DOHH2 (cell line): Measurements from ENCODE around the gene WFDC10B.
"Not testable (repeated sequence)": the region's sequence is repeated elsewhere in the genome, so short reads cannot be mapped to it uniquely, and the experiment has no call there.

Source experiments
- H3F3A ChIP-seq: fragments of 200-600 bp; sonication (generic), shearing (Covaris generic); 2 replicates; pipeline ENCODE4 v1.6.0; 2016; ENCODE audit warnings: antibody characterized with exemption, mild to moderate bottlenecking; ENCODE audit not compliant: control insufficient read depth, insufficient read depth
- H3K27ac ChIP-seq: fragments of 200-600 bp; sonication (generic); 2 replicates; pipeline ENCODE4 v1.5.1; 2014; ENCODE audit warnings: low read depth, mild to moderate bottlenecking, low read length, moderate library complexity
- H3K27me3 ChIP-seq: fragments of 200-600 bp; sonication (generic); 2 replicates; pipeline ENCODE4 v1.6.1; 2014; ENCODE audit warnings: mild to moderate bottlenecking, low read length, mixed read lengths; ENCODE audit not compliant: control insufficient read depth
- H3K36me3 ChIP-seq: fragments of 200-600 bp; sonication (generic); 2 replicates; pipeline ENCODE4 v1.6.1; 2014; ENCODE audit warnings: mild to moderate bottlenecking, low read length, moderate library complexity, mixed read lengths; ENCODE audit not compliant: control insufficient read depth
- H3K4me1 ChIP-seq: fragments of 200-600 bp; sonication (generic); 2 replicates; pipeline ENCODE4 v1.6.1; 2014; ENCODE audit warnings: mild to moderate bottlenecking, low read length, mixed read lengths; ENCODE audit not compliant: control insufficient read depth
- H3K4me2 ChIP-seq: fragments of 200-600 bp; sonication (generic); 2 replicates; pipeline ENCODE4 v1.6.0; 2014; ENCODE audit warnings: mild to moderate bottlenecking, low read length, moderate library complexity
- H3K4me3 ChIP-seq: fragments of 200-600 bp; sonication (generic); 2 replicates; pipeline ENCODE4 v1.5.1; 2014; ENCODE audit warnings: mild to moderate bottlenecking, low read length, mixed read lengths
- H3K79me2 ChIP-seq: fragments of 200-600 bp; sonication (generic); 2 replicates; pipeline ENCODE4 v1.6.1; 2014; ENCODE audit warnings: mild to moderate bottlenecking, low read length, mixed read lengths; ENCODE audit not compliant: control insufficient read depth
- H3K9me2 ChIP-seq: fragments of 200-600 bp; sonication (generic); replicated peaks from 2 replicates; pipeline ENCODE4 v1.6.1; 2014; ENCODE audit warnings: mild to moderate bottlenecking, low read length, mixed read lengths; ENCODE audit not compliant: control insufficient read depth
- H3K9me3 ChIP-seq: fragments of 200-600 bp; sonication (generic); 2 replicates; pipeline ENCODE4 v1.6.1; 2014; ENCODE audit warnings: antibody characterized with exemption, low read length, mixed read lengths; ENCODE audit not compliant: control insufficient read depth, insufficient read depth
- H4K20me1 ChIP-seq: fragments of 200-600 bp; sonication (generic); 2 replicates; pipeline ENCODE4 v1.6.0; 2014; ENCODE audit warnings: low read depth, mild to moderate bottlenecking, antibody characterized with exemption, low read length, moderate library complexity; ENCODE audit not compliant: control insufficient read depth, insufficient read depth
- CTCF ChIP-seq: fragments of 200-600 bp; sonication (generic); IDR thresholded peaks from one replicate; pipeline ENCODE4 v1.5.1; 2014; ENCODE audit warnings: antibody characterized with exemption, mild to moderate bottlenecking, low read depth, low read length; ENCODE audit not compliant: poor library complexity, severe bottlenecking
- EZH2phosphoT487 ChIP-seq: fragments of 200-600 bp; sonication (generic); IDR thresholded peaks from 2 replicates; pipeline ENCODE4 v1.6.1; 2017; ENCODE audit warnings: borderline replicate concordance, mild to moderate bottlenecking, antibody characterized with exemption, low read length, moderate library complexity, mixed read lengths

Gene WFDC10B

GRCh38 chr20:45701873-45702272 lies 2.9 kb downstream of the WFDC10B start, which contains the start of gene WFDC13:
Gene WFDC13, plus strand, starts transcription at chr20:45702038. Its CDS starts 86 bp downstream, at chr20:45702124.
- H3K36me3 ChIP-seq = no peaks in the 10 kb centered on the region
- H3K4me1 ChIP-seq = no peaks in the 10 kb centered on the region
- peaks cover 8% of the 10 kb centered on the region; the same call in 1 of the 2 replicates for H3K27me3 ChIP-seq
- no peak within 1 kb of the TSS for H3K27ac ChIP-seq
- H3F3A ChIP-seq = no peaks in the 10 kb centered on the region
- no peaks in the 10 kb centered on the region for H3K79me2 ChIP-seq
- no peak within 1 kb of the TSS for H3K4me2 ChIP-seq
- no peaks in the 10 kb centered on the region for H3K9me3 ChIP-seq
- no peak for TF ChIP-seq CTCF
- no peak for TF ChIP-seq EZH2phosphoT487
- H4K20me1 ChIP-seq = no peaks in the 10 kb centered on the region
- H3K9me2 ChIP-seq = no peaks in the 10 kb centered on the region
- H3K4me3 ChIP-seq = no peak within 1 kb of the TSS

- H3K9me2 ChIP-seq = no peaks in the 10 kb centered on the region
- H3K4me2 ChIP-seq = no peak overlapping the region
- no peaks in the 10 kb centered on the region for H3K4me1 ChIP-seq
- H3K36me3 ChIP-seq = no peaks in the 10 kb centered on the region
- H3K79me2 ChIP-seq = no peaks in the 10 kb centered on the region
- TF ChIP-seq CTCF (no peak), EZH2phosphoT487 (no peak)
- H3K27ac ChIP-seq = no peak overlapping the region
- peaks cover 8% of the 10 kb centered on the region; the same call in 1 of the 2 replicates for H3K27me3 ChIP-seq
- H4K20me1 ChIP-seq = no peaks in the 10 kb centered on the region
- H3F3A ChIP-seq = no peaks in the 10 kb centered on the region
- no peak overlapping the region for H3K4me3 ChIP-seq
- no peaks in the 10 kb centered on the region for H3K9me3 ChIP-seq
Measured at GRCh38 chr20:45701104-45701503, 3.7 kb downstream of the WFDC10B start.

- H3F3A ChIP-seq = no peaks in the 10 kb centered on the region
- H3K27ac ChIP-seq = no peak overlapping the region
- no peaks in the 10 kb centered on the region for H4K20me1 ChIP-seq
- TF ChIP-seq EZH2phosphoT487 (no peak), CTCF (no peak)
- no peaks in the 10 kb centered on the region for H3K79me2 ChIP-seq
- H3K27me3 ChIP-seq = no peaks in the 10 kb centered on the region
- no peak overlapping the region for H3K4me3 ChIP-seq
- no peak overlapping the region for H3K4me2 ChIP-seq
- no peaks in the 10 kb centered on the region for H3K9me3 ChIP-seq
- no peaks in the 10 kb centered on the region for H3K9me2 ChIP-seq
- no peaks in the 10 kb centered on the region for H3K4me1 ChIP-seq
- H3K36me3 ChIP-seq = no peaks in the 10 kb centered on the region
Measured at GRCh38 chr20:45695496-45695895, 9.3 kb downstream of the WFDC10B start.

- H3K27ac ChIP-seq, H3K9me2 ChIP-seq, H3F3A ChIP-seq, H4K20me1 ChIP-seq, H3K36me3 ChIP-seq, H3K4me1 ChIP-seq, H3K9me3 ChIP-seq, H3K4me2 ChIP-seq, H3K27me3 ChIP-seq, H3K79me2 ChIP-seq, H3K4me3 ChIP-seq: not testable (repeated sequence)
Measured at GRCh38 chr20:45693346-45693745, 11.5 kb downstream of the WFDC10B start.
